Measurements from ENCODE around the gene TMEM209.
A peak's percentile ranks its signal among the peaks of the same experiment; 100 is the strongest.
"Not testable (repeated sequence)": the region's sequence is repeated elsewhere in the genome, so short reads cannot be mapped to it uniquely, and the experiment has no call there.

The TMEM209 gene

DNA sequence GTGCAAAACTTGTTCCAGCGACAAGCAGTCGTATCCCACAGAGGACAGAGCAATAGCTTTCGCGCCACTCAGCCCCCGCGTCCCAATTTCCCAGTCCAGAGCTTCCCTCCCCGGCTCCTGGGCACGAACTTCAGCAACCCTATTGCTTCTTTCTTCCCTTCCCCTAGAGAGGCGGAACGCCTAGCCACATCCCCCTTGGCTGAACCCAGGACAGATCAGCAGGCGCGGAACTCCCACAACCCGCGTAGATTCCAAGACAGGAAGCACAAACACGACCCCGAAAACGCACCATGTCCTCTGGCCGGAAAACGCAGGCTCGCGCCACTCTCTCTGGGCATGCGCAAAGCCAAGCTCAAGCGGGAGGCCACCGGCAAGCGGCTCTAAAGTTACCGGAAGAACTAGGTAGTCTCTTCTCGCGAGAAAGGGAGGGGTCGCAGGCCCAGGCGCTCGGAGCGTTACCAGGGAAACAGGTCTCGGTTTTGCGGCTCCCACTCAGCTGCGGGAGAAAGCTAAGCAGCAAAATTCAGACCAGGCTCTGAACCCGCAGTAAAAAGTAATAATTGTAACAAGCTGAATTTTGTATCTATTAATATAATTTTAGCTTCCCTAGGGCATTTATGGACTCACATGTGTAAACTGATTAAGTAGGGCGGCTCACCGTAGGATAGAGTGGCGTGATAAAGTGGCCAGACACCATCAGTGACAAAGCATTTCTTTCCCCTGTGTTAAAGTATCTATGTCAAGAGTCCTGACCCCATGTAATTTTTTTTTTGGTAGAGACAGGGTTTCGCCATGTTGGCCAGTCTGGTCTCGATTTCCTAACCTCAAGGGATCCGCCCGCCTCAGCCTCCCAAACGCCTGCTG lies at the start of gene TMEM209:
Gene TMEM209, minus strand, starts transcription at position 323 of the 864 bp plus-strand sequence. Its CDS starts 31 bp downstream, at position 292.
- H3K36me3 ChIP-seq (ENCODE audit: low read depth) = peaks cover 42% of the 10 kb centered on the region
- H3K4me3 ChIP-seq (ENCODE audit: severe bottlenecking) = peak within 1 kb of the TSS; percentile 75
- peaks cover 14% of the 10 kb centered on the region for H3K4me1 ChIP-seq (ENCODE audit: insufficient read depth, poor library complexity, severe bottlenecking)
- DNase-seq (ENCODE audit: low spot score) (peak; percentile 95), ATAC-seq (ENCODE audit: low read depth) (peak; percentile 92)
- peak within 1 kb of the TSS; percentile 79 for H3K27ac ChIP-seq (ENCODE audit: poor library complexity, severe bottlenecking)
- TF ChIP-seq, protein P1, sequence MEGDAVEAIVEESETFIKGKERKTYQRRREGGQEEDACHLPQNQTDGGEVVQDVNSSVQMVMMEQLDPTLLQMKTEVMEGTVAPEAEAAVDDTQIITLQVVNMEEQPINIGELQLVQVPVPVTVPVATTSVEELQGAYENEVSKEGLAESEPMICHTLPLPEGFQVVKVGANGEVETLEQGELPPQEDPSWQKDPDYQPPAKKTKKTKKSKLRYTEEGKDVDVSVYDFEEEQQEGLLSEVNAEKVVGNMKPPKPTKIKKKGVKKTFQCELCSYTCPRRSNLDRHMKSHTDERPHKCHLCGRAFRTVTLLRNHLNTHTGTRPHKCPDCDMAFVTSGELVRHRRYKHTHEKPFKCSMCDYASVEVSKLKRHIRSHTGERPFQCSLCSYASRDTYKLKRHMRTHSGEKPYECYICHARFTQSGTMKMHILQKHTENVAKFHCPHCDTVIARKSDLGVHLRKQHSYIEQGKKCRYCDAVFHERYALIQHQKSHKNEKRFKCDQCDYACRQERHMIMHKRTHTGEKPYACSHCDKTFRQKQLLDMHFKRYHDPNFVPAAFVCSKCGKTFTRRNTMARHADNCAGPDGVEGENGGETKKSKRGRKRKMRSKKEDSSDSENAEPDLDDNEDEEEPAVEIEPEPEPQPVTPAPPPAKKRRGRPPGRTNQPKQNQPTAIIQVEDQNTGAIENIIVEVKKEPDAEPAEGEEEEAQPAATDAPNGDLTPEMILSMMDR (IDR thresholded peaks at IDR 0.05; ENCODE audit: poor library complexity, severe bottlenecking) = no peak
- no peaks in the 10 kb centered on the region for H3K27me3 ChIP-seq (ENCODE audit: insufficient read depth, poor library complexity, severe bottlenecking)
- no peaks in the 10 kb centered on the region for H3K9me3 ChIP-seq (ENCODE audit: severe bottlenecking)

DNA sequence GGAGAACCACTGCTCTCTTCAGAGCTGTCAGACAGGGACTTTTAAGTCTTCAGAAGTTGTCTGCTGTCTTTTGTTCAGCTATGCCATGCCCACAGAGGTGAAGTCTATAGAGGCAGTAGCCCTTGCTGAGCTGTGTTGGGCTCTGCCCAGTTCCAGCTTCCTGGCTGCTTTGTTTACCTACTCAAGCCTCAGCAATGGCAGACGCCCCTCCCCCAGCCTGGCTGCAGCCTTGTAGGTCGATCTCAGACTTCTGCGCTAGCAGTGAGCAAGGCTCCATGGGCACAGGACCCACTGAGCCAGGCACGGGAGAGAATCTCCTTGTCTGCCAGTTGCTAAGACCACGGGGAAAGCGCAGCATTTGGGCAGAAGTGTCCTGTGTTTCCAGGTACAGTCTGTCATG lies 49.3 kb upstream of the TMEM209 start:
- Histone ChIP-seq H3K36me3 (ENCODE audit: low read depth) (no peaks in the 10 kb centered on the region), H3K27me3 (ENCODE audit: insufficient read depth, poor library complexity, severe bottlenecking) (no peaks in the 10 kb centered on the region), H3K9me3 (ENCODE audit: severe bottlenecking) (peaks cover 12% of the 10 kb centered on the region), H3K4me3 (ENCODE audit: severe bottlenecking) (no peak overlapping the region), H3K4me1 (ENCODE audit: insufficient read depth, poor library complexity, severe bottlenecking) (no peaks in the 10 kb centered on the region), H3K27ac (ENCODE audit: poor library complexity, severe bottlenecking) (no peak overlapping the region)
- no peak for ATAC-seq (ENCODE audit: low read depth)
- no peak for DNase-seq (ENCODE audit: low spot score)
- TF ChIP-seq, protein P1 (IDR thresholded peaks at IDR 0.05; ENCODE audit: poor library complexity, severe bottlenecking) = no peak

DNA sequence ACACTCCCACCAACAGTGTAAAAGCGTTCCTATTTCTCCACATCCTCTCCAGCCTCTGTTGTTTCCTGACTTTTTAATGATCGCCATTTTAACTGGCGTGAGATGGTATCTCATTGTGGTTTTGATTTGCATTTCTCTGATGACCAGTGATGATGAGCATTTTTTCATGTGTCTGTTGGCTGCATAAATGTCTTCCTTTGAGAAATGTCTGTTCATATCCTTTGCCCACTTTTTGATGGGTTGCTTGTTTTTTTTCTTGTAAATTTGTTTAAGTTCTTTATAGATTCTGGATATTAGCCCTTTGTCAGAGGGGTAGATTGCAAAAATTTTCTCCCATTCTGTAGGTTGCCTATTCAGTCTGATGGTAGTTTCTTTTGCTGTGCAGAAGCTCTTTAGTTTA lies 44.4 kb upstream of the TMEM209 start:
- not testable (repeated sequence) for H3K36me3 ChIP-seq (ENCODE audit: low read depth); DNase-seq (ENCODE audit: low spot score); H3K4me1 ChIP-seq (ENCODE audit: insufficient read depth, poor library complexity, severe bottlenecking); H3K27me3 ChIP-seq (ENCODE audit: insufficient read depth, poor library complexity, severe bottlenecking); ATAC-seq (ENCODE audit: low read depth); H3K27ac ChIP-seq (ENCODE audit: poor library complexity, severe bottlenecking); H3K9me3 ChIP-seq (ENCODE audit: severe bottlenecking); H3K4me3 ChIP-seq (ENCODE audit: severe bottlenecking)

DNA sequence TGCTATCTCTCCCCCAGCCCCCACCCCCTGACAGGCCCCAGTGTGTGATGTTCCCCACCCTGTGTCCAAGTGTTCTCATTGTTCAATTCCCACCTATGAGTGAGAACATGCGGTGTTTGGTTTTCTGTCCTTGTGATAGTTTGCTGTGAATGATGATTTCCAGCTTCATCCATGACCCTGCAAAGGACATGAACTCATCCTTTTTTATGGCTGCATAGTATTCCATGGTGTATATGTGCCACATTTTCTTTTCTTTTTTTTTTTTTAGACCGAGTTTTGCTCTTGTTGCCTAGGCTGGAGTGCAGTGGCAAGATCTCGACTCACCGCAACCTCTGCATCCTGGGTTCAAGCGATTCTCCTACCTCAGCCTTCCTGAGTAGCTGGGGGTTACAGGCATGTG lies 43.6 kb upstream of the TMEM209 start:
- not testable (repeated sequence) for H3K36me3 ChIP-seq (ENCODE audit: low read depth); H3K27ac ChIP-seq (ENCODE audit: poor library complexity, severe bottlenecking); H3K4me1 ChIP-seq (ENCODE audit: insufficient read depth, poor library complexity, severe bottlenecking); H3K4me3 ChIP-seq (ENCODE audit: severe bottlenecking); ATAC-seq (ENCODE audit: low read depth); H3K9me3 ChIP-seq (ENCODE audit: severe bottlenecking); DNase-seq (ENCODE audit: low spot score); H3K27me3 ChIP-seq (ENCODE audit: insufficient read depth, poor library complexity, severe bottlenecking)

DNA sequence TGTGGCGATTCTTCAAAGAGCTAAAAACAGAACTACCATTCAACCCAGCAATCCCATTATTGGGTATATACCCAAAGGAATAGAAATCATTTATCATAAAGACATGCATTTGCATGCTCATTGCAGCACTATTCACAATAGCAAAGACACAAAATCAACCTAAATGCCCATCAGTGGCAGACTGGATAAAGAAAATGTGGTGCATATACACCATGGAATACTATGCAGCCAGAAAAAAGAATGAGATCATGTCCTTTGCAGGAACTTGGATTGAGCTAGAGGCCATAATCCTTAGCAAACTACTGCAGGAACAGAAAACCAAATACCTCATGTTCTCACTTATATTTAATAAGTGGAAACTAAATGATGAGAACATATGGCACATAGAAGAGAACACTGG lies 41.3 kb upstream of the TMEM209 start:
- not testable (repeated sequence) for DNase-seq (ENCODE audit: low spot score); ATAC-seq (ENCODE audit: low read depth)

DNA sequence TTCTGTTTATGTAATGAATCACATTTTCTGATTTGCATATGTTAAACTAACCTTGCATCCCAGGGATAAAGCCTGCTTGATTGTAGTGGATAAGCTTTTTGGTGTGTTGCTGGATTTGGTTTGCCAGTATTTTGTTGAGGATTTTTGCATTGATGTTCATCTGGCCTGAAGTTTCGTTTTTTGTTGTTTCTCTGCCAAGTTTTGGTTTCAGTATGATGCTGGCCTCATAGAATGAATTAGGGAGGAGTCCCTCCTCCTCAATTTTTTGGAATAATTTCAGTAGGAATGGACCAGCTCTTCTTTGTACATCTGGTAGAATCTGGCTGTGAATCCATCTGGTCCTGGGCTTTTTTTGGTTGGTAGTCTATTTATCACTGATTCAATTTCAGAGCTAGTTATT lies 38.3 kb upstream of the TMEM209 start:
- not testable (repeated sequence) for H3K9me3 ChIP-seq (ENCODE audit: severe bottlenecking); DNase-seq (ENCODE audit: low spot score); H3K4me3 ChIP-seq (ENCODE audit: severe bottlenecking)

More for the DNA sequence above, 41.3 kb upstream of the TMEM209 start:
- not testable (repeated sequence) for H3K27me3 ChIP-seq (ENCODE audit: insufficient read depth, poor library complexity, severe bottlenecking); H3K36me3 ChIP-seq (ENCODE audit: low read depth); H3K4me3 ChIP-seq (ENCODE audit: severe bottlenecking); H3K27ac ChIP-seq (ENCODE audit: poor library complexity, severe bottlenecking); H3K9me3 ChIP-seq (ENCODE audit: severe bottlenecking)
- H3K4me1 ChIP-seq (ENCODE audit: insufficient read depth, poor library complexity, severe bottlenecking) = peaks cover 14% of the 10 kb centered on the region

More for the DNA sequence above, 38.3 kb upstream of the TMEM209 start:
- H3K36me3 ChIP-seq (ENCODE audit: low read depth); H3K27ac ChIP-seq (ENCODE audit: poor library complexity, severe bottlenecking); H3K27me3 ChIP-seq (ENCODE audit: insufficient read depth, poor library complexity, severe bottlenecking); ATAC-seq (ENCODE audit: low read depth): not testable (repeated sequence)
- H3K4me1 ChIP-seq (ENCODE audit: insufficient read depth, poor library complexity, severe bottlenecking) = peaks cover 14% of the 10 kb centered on the region

All from RWPE2 (cell line).